Transverse colon (tissue), 3 donors: ENCODE measurements around the gene FAM170B.

Experiments
- CTCF ChIP-seq, 5 experiments: fragments of 200-600 bp in 3 of 5; fragments of 450-650 bp in 2 of 5; sonication (generic) in 3 of 5; IDR thresholded peaks; 1 replicate in 2 of 5; 2 replicates in 3 of 5; pipeline ENCODE4 v1.5.1; 2016 to 2017; ENCODE audit warnings: antibody characterized with exemption in 5 of 5, inconsistent platforms in 3 of 5, mild to moderate bottlenecking in 2 of 5, moderate library complexity in 1 of 5
- POLR2A ChIP-seq: fragments of 450-650 bp; IDR thresholded peaks from one replicate; pipeline ENCODE4 v1.6.1; 2016; ENCODE audit warnings: antibody characterized with exemption, mild to moderate bottlenecking, moderate library complexity

DNA sequence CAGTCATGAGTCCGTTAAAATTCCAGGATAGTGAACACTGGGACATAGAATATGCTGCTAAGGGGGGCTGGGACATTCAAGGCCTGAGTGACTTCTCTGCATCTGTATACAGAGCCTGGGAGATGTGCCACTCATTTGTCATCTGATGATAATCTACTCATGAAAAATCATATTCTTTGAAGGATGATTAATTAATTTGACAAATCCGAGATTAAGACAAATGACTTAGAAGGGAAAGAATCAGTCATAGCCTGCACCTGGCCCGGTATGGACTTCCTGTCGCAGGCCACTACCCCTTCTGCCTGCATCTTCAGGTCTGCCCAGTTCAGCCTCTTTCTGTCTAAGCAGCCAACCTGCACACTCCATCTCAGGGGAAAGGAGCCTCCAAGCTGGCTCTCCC, 18.8 kb upstream of the FAM170B start:
- TF ChIP-seq CTCF (IDR thresholded peaks at IDR 0.05) (no peak), POLR2A (no peak)
